Measurements from ENCODE around the gene MORN1.
"Not testable (repeated sequence)": the region's sequence is repeated elsewhere in the genome, so short reads cannot be mapped to it uniquely, and the experiment has no call there.

MORN1 gene

DNA sequence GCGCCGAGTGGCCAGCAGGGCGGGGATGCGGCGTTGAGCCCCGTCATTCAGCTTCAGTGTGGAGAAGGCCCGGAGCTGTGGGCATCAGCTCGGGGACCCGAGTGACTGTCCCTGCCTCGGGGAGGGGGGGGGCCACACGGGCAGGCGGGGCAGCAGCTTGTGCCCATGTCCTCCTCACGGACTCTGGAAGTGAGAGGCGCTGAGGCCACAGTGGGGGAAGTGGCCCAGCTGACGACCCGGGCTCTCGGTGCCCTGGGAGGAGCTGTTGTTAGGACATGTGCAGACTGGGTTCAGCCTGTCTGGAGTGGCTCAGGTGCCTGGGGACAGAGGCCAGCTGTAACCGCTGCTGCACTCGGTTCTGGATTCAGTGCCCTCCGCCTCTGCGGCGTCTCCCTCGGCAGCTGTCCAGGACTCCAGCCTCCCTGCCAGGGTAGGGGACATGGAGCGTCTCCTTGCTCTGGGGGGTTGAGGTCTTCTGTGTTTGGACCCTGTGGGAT lies 92.2 kb downstream of the MORN1 start:
- Mint-ChIP-seq H3K4me3 (peak overlapping the region; percentile 17), H3K36me3 (ENCODE audit: low read depth) (peaks cover 10% of the 10 kb centered on the region), H3K9me3 (no peaks in the 10 kb centered on the region), H3K27me3 (ENCODE audit: low read depth) (no peaks in the 10 kb centered on the region), H3K4me1 (ENCODE audit: low read depth) (peaks cover 41% of the 10 kb centered on the region), H3K27ac (peak overlapping the region; percentile 74)

DNA sequence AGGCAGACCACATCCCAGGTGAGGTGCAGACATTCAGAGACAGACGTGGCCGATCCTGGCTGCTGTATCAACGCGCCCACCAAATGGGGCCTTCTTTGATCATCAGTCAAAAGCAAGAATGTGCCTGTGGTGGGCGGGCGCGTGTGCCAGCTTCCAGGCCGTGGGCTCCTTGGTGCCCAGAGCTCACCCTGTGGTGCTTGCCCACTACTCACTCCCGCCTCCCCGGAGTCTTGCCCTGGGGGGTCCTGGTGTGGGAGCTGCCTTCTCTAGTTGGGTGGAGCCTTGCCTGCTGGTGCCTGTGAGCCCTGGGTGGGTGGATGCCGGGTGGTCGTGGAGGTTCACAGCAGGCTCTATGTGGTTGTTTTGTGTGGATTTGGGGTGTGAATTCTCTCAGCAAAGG lies 92.7 kb downstream of the MORN1 start:
- Mint-ChIP-seq H3K27me3 (ENCODE audit: low read depth) (no peaks in the 10 kb centered on the region), H3K4me1 (ENCODE audit: low read depth) (peaks cover 44% of the 10 kb centered on the region), H3K36me3 (ENCODE audit: low read depth) (peaks cover 10% of the 10 kb centered on the region), H3K4me3 (no peak overlapping the region), H3K9me3 (no peaks in the 10 kb centered on the region), H3K27ac (peak overlapping the region; percentile 74)

DNA sequence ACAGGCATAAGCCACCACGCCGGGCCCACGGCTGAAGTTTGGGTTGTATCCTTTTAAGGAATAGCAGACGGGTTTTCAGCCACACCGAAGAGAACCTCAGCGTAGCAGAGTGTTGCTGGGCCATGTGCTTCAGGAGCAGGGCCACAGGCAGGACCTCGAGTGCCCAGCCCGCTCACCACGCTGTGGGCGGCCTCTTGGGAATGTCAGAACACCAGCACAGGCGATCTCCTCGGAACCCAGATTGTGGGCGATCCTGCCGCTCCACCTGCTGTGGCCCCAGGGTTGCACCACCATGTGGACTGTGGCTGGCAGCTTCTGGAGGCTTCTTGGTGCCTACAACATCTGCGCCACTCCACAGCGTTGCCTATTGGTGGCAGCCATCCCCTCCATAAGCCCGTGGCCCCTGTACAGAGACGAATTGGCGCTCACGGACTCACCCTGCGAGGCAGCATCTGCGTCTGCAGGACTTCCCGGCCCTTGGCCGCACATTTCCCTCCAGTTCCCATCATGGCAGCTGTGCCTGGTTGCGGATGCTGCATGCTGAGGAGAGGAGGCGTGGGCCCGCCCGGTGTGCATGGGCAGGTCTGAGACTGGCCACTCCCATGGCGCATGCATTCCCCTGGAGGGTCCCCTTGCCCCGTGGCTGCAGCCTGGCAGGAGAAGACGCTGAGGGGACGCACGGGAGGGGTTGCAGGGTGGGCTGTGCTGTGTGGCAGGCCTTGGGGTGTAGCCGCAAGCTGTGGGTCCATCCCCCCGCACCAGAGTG lies 93.9 kb downstream of the MORN1 start:
- H3K4me3 Mint-ChIP-seq = no peak overlapping the region
- H3K36me3 Mint-ChIP-seq (ENCODE audit: low read depth) = peaks cover 8% of the 10 kb centered on the region
- peaks cover 43% of the 10 kb centered on the region for H3K4me1 Mint-ChIP-seq (ENCODE audit: low read depth)
- no peak overlapping the region for H3K27ac Mint-ChIP-seq
- no peaks in the 10 kb centered on the region for H3K9me3 Mint-ChIP-seq
- no peaks in the 10 kb centered on the region for H3K27me3 Mint-ChIP-seq (ENCODE audit: low read depth)

DNA sequence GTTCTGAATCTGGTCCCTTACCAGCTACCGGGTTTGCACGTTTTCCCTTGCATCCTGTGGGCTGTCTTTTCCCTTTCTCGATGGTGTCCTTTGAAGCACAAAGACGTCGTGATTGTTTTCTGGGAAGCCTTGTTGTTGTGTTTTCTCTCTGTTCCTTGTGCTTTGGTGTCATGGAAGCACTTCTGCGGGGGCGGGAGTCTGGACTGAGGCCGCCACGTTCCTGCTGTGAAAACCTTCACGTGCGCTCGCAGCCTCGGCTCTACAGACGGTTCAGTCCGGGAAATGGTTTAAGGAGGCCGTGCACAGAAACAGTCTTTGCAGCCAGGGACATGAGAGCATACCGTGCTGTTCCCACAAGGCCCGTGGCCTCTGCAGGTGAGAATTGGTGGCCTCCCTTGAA lies 94.7 kb downstream of the MORN1 start:
- Mint-ChIP-seq H3K27me3 (ENCODE audit: low read depth) (no peaks in the 10 kb centered on the region), H3K9me3 (no peaks in the 10 kb centered on the region), H3K4me3 (peak overlapping the region; percentile 10), H3K36me3 (ENCODE audit: low read depth) (peaks cover 8% of the 10 kb centered on the region), H3K27ac (peak overlapping the region; percentile 55), H3K4me1 (ENCODE audit: low read depth) (peaks cover 42% of the 10 kb centered on the region)

DNA sequence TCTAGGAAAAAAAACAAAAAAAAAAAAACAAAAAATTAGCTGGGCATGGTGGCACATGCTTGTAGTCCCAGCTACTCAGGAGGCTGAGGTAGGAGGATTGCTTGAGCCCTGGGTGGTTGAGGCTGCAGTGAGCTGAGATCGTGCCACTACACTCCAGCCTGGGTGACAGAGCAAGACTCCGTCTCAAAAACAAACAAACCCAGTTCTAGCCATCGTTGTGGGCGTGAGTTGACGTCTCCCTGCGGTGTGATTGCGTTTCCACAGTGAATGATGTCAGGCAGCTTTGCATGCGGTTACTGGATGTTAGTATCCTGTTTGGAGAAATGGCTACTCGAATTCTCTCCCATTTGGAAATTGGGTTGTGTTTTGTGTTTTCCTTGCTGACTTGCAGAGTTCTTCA lies 95.1 kb downstream of the MORN1 start:
- not testable (repeated sequence) for H3K36me3 Mint-ChIP-seq (ENCODE audit: low read depth); H3K27me3 Mint-ChIP-seq (ENCODE audit: low read depth); H3K9me3 Mint-ChIP-seq
- peaks cover 41% of the 10 kb centered on the region for H3K4me1 Mint-ChIP-seq (ENCODE audit: low read depth)
- peak overlapping the region; percentile 10 for H3K4me3 Mint-ChIP-seq
- peak overlapping the region; percentile 55 for H3K27ac Mint-ChIP-seq

DNA sequence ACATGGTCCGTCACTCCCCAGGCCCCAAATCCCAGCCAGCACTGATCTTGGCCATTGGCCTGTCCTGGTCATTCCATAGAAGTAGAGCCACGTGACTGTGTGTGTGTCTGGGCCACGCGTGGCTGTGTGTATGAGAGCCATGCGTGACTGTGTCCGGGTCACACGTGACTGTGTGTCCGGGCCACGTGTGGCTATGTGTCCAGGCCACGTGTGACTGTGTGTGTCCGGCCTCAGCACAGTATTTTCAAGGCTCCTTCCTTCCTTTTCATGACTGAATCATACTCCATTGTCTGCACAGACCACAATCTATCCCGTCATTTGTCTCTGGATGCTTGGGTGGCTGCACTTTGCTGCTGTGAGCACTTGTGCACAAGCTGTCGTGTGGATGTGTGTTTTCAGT lies 95.8 kb downstream of the MORN1 start:
- Mint-ChIP-seq H3K4me3 (no peak overlapping the region), H3K27me3 (ENCODE audit: low read depth) (no peaks in the 10 kb centered on the region), H3K27ac (peak overlapping the region; percentile 36), H3K9me3 (no peaks in the 10 kb centered on the region), H3K4me1 (ENCODE audit: low read depth) (peaks cover 43% of the 10 kb centered on the region), H3K36me3 (ENCODE audit: low read depth) (peaks cover 8% of the 10 kb centered on the region)

DNA sequence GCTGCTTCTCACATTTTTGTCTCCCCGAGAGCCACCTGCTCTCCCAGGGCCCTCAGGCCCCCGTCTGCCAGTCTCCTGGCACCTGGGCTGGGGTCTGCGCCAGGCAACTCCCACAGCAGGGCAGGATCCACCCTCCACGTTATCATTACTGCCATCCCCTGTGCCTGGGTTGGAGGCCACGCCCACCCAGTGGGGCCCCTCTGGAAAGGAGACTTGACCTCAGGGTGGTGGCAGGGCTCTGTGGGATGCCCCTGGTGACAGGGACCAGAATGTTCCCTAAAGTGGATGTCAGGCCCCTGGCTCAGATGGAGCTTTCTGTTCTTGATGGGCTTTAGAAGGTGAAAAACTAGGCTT lies 96.7 kb downstream of the MORN1 start:
- Mint-ChIP-seq H3K27me3 (ENCODE audit: low read depth) (no peaks in the 10 kb centered on the region), H3K4me3 (no peak overlapping the region), H3K9me3 (no peaks in the 10 kb centered on the region), H3K36me3 (ENCODE audit: low read depth) (peaks cover 8% of the 10 kb centered on the region), H3K27ac (no peak overlapping the region), H3K4me1 (ENCODE audit: low read depth) (peaks cover 46% of the 10 kb centered on the region)

DNA sequence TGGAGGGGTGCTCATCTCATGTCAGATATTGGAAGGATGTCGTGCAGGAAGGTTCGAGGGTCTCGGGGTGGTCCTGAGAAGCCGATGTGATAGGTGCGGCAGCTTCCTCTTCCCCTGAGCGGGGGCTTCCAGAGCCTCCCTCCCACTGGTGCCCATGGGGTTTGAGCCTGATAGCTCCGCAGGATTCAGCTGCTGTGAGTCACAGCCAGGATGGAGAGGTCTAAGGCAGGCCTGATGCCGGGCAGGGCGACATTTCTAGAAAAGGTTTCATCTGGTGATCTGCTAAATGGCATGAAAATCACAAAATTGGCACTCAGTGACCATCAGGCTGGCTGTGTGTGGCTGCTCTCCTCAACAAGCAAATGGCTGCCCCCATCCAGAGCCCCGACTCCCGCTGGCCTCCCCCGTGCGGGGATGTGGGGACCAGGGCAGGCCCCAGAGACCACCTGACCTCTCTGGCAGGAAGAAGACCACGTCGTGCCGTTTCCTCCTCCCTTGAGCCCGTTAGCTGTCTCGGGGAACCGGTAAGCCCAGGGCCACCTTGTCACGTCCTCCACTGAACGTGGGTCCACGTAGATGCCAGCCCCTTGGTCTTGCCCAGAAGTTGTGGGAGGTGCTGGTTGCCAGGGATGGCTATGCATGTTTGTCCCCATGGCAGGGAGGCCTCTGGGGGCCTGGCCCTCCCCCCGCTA lies 97.2 kb downstream of the MORN1 start:
- Mint-ChIP-seq H3K36me3 (ENCODE audit: low read depth) (peaks cover 8% of the 10 kb centered on the region), H3K27me3 (ENCODE audit: low read depth) (no peaks in the 10 kb centered on the region), H3K4me3 (no peak overlapping the region), H3K4me1 (ENCODE audit: low read depth) (peaks cover 42% of the 10 kb centered on the region), H3K27ac (peak overlapping the region; percentile 18), H3K9me3 (no peaks in the 10 kb centered on the region)

DNA sequence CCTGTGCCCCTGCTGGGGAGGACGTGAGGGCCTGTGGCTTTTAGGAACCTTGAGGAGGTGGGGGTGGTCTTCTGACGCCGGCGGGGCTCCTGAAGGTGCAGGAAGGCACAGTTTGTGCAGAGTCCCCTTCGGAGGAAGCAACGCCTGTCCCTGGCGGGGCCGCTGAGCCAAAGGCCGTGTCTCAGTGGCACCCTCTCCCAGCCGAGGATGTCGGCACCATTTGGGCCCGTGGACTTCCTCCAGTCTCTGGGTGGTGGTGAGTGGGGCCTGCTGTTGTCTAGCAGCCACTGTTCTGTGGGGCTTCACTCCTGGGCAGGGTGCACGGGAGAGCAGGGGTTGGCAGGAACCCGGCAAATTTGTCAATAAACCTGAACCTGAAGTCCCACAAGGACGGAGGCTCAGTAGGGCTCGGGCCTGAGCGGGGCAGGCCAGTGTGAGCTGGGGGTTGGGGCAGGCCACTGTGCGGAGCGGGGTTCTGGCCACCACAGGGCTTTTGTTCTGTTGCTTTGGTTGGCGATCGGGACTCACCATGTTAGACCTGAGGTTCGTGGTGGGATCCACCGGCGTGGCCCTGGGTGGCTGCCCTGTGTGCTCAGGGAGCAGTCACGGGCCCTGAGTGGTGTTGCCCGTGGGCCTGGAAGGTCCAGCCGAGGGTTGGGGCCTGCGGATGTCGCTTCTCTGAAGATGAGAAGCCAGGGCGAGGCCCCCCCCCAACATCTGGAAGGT lies 98.5 kb downstream of the MORN1 start:
- H3K4me3 Mint-ChIP-seq = no peak overlapping the region
- H3K4me1 Mint-ChIP-seq (ENCODE audit: low read depth) = peaks cover 45% of the 10 kb centered on the region
- no peaks in the 10 kb centered on the region for H3K27me3 Mint-ChIP-seq (ENCODE audit: low read depth)
- H3K27ac Mint-ChIP-seq = no peak overlapping the region
- no peaks in the 10 kb centered on the region for H3K9me3 Mint-ChIP-seq
- H3K36me3 Mint-ChIP-seq (ENCODE audit: low read depth) = peaks cover 17% of the 10 kb centered on the region

DNA sequence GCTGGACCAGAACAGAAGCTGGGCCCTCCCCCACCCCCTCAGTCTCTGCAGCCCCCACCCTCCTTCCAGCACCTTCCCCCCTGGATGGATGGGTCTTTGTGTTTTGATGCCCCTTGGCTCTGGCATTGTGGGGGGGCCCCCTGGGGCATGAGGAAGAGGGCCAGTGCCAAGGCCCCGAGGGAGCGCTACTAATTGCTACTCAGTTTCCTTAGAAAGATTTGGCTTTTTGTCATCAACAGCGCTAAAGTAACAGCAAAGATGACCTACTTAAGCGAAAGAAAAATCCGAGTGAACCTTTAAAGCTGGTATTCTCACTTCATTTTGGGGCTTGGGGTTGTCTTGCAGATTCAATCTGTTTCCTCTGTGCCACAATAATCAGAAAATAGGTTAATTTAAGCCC lies 99.8 kb downstream of the MORN1 start:
- Mint-ChIP-seq H3K27ac (peak overlapping the region; percentile 95), H3K27me3 (ENCODE audit: low read depth) (no peaks in the 10 kb centered on the region), H3K36me3 (ENCODE audit: low read depth) (peaks cover 14% of the 10 kb centered on the region), H3K4me1 (ENCODE audit: low read depth) (peaks cover 47% of the 10 kb centered on the region), H3K4me3 (no peak overlapping the region), H3K9me3 (no peaks in the 10 kb centered on the region)

DNA sequence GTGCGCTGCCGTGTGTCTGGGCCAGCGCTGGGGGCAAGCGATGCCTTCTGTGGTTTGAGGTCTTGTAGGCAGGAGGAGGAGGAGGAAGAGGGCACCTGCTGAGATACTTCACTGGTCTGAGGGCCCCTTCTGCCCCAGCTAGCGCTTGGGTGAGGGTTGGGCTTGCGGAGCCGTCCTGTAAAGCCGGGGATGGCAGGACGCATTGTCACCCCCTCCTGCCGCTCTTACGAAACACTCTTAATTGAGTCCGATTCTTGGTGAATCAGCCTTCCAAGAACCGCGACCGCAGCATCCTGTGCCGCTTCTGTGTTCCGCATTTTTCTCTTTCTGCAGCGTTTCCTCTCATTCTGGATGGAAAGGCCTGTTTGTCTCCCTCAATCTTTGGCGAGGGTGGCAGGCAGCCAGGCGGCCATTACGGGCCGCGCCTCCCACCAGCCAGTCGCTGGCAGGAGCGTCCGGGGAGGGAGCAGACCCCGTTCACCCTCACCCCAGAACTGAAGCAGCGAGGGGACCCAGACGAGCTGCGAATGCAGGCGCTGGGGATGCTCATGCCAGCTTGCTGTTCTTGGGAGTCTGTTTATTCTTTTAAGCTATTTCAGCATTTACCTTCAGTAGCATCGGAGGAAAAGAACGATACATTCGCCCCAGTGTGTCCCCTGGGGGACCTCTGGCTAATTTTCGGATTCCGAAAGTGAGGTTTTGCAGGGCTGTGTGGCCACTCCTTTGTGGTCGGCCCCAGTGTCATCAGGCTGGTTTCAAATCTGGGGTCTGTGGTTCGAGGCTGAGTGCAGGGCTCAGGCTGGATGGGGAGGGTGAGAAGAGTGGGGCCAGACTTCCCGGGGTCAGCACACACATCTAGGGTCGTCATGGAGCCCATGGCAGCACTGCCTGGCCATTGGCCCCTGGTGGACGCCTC lies 100.5 kb downstream of the MORN1 start:
- Mint-ChIP-seq H3K36me3 (ENCODE audit: low read depth) (peaks cover 14% of the 10 kb centered on the region), H3K27ac (peak overlapping the region; percentile 95), H3K4me3 (peak overlapping the region; percentile 78), H3K27me3 (ENCODE audit: low read depth) (no peaks in the 10 kb centered on the region), H3K4me1 (ENCODE audit: low read depth) (peaks cover 47% of the 10 kb centered on the region), H3K9me3 (no peaks in the 10 kb centered on the region)

DNA sequence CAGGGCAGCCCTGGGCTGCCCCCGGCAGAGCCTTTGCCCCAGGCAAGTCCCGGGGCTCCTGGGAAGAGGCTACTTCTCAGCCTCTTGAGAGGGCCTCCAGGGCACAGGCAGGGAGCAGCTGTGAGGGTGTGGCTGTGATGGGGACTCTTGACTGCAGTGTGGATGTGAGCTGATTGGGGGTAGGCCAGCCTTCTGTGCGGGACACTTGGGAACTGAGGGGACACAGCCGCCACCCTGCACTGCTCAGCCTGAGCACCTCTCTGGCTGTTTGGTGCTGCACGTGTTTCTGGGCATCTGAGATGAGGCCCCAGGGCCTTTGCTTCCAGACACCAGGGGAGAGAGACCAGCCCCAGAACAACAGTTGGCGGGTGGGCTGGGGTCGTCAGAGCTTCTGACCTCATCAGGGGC lies 101.2 kb downstream of the MORN1 start:
- H3K27me3 Mint-ChIP-seq (ENCODE audit: low read depth) = no peaks in the 10 kb centered on the region
- H3K4me1 Mint-ChIP-seq (ENCODE audit: low read depth) = peaks cover 40% of the 10 kb centered on the region
- peak overlapping the region; percentile 78 for H3K4me3 Mint-ChIP-seq
- H3K36me3 Mint-ChIP-seq (ENCODE audit: low read depth) = peaks cover 14% of the 10 kb centered on the region
- no peaks in the 10 kb centered on the region for H3K9me3 Mint-ChIP-seq
- H3K27ac Mint-ChIP-seq = peak overlapping the region; percentile 95

DNA sequence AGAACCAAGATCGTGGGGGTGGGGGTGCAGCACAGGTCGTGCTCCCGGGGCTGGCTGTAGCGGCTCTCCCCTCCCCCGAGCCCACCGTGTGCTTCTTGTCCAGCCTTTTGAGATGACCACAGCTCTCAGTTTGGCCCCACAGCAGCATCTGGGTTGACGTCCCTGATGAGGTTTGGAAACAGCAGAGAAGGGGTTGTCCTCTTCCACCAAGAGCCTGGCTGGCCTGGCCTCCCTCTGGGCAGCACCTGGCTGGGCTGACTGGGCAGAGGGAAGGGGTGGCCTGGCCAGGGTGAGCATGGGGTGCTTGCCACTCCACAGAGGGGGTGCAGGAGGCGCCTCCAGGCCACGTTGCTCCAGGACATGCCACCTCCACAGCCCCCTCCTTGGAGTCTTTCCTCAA lies 101.7 kb downstream of the MORN1 start:
- Mint-ChIP-seq H3K36me3 (ENCODE audit: low read depth) (peaks cover 14% of the 10 kb centered on the region), H3K9me3 (no peaks in the 10 kb centered on the region), H3K4me3 (peak overlapping the region; percentile 78), H3K27ac (peak overlapping the region; percentile 95), H3K27me3 (ENCODE audit: low read depth) (no peaks in the 10 kb centered on the region), H3K4me1 (ENCODE audit: low read depth) (peaks cover 40% of the 10 kb centered on the region)

All from T-helper 1 cell treated with Interleukin-12 subunit alpha and Interleukin-12 subunit beta and Interleukin-4 antibody, amounts not matched to agents 30 μg/mL and 1 μg/mL, for 36 hours (primary cell).